SK-N-MC (cell line): Measurements from ENCODE around the gene KCNF1.

Source experiments
- EZH2 ChIP-seq: fragments of 200-600 bp; sonication (generic); IDR thresholded peaks from one replicate; pipeline ENCODE4 v1.6.1; 2017; ENCODE audit warnings: antibody characterized with exemption
- POLR2AphosphoS5 ChIP-seq: IDR thresholded peaks from 2 replicates; pipeline ENCODE4 v1.6.1; 2012; ENCODE audit warnings: mild to moderate bottlenecking, low read depth, low read length, borderline replicate concordance

DNA sequence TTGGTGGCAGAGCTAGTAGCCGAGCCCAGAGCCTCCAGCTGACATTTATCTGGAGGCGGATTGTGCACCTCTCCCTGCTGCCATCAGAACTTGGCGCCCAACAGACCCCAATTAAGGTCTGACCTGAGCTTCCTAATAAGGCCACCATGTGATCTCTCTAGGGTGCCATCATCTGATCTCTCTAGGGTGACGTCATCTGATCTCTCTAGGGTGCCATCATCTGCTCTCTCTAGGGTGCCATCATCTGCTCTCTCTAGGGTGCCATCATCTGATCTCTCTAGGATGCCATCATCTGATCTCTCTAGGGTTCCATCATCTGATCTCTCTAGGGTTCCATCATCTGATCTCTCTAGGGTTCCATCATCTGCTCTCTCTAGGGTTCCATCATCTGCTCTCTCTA is 6.2 kb downstream of the KCNF1 start:
- TF ChIP-seq POLR2AphosphoS5, result no peak
- no peak for TF ChIP-seq EZH2
